H54 (cell line): ENCODE results near the gene SLC22A1.
"Not testable (repeated sequence)": the region's sequence is repeated elsewhere in the genome, so short reads cannot be mapped to it uniquely, and the experiment has no call there.

Experiments used
- DNase-seq: peaks from one replicate; pipeline ENCODE4 v3.0.0; 2011; ENCODE audit warnings: low spot score, mixed read lengths; ENCODE audit not compliant: insufficient read length
- FAIRE-seq: peaks from 3 replicates; lab custom pipeline; 2011; peaks lifted over from hg19 to GRCh38; lab: Jason Lieb, UNC
- POLR2A ChIP-seq: IDR thresholded peaks from 2 replicates; pipeline ENCODE4 v1.6.1; 2011; ENCODE audit warnings: low read depth, mild to moderate bottlenecking, low read length

Gene SLC22A1

DNA sequence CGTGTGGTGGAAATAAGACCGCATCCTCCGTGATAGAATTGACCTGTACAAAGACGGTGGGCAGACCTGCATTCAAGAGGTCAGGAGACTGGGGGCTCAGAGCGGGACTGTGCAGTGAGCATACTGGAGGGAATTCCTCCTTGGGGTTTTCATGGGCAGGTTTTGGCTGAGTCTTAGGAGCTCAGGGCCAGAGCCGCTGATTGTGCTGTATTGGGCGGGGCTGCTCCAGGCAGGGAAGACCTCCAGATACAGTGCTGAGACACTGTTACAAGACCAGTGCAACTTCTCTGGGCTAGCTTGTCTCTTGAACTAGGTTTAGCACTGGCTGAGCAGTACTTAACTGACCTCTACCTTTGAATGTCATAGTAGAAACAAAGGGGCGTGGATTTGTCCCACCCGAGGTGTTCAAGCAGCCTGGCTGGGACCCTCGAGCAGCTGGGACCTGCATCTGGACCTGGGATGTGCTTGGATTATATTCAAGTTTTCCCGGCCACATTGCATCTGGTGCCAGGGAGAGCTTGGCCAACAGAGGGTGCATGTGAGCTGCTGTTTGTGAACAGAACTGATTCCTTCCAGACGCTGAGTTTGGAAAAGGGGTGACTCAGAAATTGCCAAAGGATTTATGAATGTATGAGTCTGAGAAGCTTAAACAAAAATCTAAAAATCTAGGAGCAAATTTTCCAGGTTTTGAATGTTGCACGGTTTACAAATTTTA lies 33.4 kb upstream of the SLC22A1 start:
- FAIRE-seq (no peak), DNase-seq (peak; percentile 72)
- no peak for TF ChIP-seq POLR2A

DNA sequence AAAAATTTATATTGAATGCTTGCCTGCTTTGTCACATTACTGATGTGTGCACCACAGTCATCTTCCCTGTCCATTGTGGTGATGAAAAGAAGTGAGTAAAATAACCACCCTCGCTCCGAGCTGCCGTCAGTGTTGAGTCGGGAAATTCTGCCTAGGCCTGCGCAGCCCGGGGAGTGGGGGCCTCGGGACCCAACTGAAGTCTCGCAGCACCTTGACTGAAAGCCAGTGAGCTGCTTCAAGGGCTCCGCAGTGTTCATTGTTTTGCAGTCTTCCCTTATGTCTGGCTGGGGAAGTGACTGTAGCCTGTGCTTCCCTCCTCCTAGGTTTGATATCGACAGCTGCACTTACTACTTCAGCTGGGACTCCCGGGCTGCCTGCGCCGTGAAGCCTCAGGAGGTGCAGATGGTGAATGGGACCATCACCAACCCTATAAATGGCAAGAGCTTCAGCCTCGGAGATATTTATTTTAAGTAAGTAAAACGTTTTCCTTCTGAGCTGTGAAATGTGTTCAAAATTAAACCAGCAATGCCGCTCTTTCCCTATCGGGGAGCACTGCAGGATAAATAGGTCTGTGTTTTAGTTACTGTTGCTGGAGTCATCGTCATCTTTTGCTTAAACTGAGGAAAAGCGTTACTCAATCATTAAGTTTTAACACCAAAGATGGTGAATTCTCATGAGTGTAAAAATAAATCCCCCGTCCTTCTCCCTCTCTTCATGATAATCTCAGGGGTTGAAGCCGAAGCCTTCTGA lies 32.7 kb upstream of the SLC22A1 start:
- FAIRE-seq (no peak), DNase-seq (no peak)
- TF ChIP-seq POLR2A: no peak

DNA sequence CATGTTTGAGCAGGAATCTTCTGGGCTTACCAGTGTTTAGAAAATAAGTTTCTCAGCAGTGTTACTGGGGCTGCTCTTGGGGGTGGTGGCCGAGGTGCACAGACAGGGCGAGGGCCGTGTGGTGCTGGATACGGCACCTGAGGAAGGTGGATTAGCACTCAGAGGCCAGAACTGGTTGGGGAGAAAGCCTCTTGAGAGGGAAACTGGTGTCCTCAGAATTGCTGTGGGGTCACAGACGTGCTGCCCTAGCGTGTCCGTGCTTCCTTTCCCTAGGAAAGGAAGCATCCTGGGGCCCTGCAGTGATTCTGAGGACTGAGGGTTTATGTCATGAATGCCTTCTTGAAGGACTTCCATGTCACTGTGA lies 32.1 kb upstream of the SLC22A1 start:
- FAIRE-seq (no peak), DNase-seq (no peak)
- no peak for TF ChIP-seq POLR2A

DNA sequence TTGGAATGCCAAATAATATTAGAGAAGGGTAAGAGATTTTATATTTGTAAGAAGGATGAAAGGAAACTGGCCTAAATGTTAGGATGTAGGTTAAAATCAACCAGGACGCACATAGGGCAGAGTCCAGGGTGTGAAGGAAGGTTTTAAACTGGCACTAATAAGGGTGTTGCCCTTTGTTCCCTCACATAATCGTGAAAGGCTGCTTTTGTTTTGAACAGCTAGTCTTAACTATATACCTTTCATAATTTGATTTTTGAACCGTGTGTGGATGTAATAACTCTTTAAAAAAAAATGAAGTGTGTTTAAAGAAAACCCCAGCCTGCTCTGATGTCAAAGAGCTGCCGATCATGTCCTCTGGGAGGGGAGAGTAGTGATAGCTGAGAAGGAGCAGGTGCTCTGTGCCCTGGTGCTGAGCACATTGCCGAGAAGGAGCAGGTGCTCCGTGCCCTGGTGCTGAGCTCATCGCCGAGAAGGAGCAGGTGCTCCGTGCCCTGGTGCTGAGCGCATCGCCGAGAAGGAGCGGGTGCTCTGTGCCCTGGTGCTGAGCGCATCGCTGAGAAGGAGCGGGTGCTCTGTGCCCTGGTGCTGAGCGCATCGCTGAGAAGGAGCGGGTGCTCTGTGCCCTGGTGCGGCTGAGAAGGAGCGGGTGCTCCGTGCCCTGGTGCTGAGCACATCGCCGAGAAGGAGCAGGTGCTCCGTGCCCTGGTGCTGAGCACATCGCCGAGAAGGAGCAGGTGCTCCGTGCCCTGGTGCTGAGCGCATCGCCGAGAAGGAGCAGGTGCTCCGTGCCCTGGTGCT lies 31.0 kb upstream of the SLC22A1 start:
- DNase-seq, FAIRE-seq: not testable (repeated sequence)

DNA sequence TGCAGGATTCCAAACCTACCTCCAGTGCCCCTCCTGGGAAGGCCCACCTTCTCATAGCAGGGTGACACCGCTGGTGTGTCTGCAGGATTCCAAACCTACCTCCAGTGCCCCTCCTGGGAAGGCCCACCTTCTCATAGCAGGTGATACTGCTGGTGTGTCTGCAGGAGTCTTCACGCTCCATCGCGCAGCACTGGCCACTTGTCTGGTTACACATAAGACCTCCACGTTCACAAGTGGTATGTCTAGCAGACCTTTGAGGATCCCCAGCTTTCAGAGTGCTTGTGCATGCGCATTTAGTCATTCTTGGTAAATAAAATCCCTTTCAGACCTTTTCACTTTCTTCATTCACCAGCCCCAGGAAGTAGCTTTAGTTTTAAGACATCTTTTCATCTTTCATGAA lies 29.4 kb upstream of the SLC22A1 start:
- DNase-seq, FAIRE-seq: not testable (repeated sequence)

DNA sequence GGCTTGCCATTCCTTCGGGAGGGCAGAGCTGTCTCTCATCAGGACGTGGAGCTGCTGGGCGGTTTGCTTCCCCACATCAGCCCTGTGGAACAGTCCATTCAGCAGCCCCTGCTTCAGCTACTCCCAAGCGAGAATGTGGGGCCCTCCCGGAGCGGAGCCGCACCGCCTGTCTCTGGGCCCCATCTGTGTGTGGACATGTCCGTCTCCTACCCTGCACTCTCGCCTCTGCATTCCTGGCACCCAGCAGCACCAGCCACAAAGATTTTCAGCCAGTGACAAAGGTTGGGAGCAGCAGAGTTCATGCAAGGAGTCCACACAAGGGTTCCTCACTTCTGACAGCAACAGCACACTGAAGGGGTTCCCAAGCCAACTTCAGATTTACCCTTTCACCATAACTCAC lies 29.0 kb upstream of the SLC22A1 start:
- TF ChIP-seq POLR2A: no peak
- FAIRE-seq: no peak
- DNase-seq: no peak

DNA sequence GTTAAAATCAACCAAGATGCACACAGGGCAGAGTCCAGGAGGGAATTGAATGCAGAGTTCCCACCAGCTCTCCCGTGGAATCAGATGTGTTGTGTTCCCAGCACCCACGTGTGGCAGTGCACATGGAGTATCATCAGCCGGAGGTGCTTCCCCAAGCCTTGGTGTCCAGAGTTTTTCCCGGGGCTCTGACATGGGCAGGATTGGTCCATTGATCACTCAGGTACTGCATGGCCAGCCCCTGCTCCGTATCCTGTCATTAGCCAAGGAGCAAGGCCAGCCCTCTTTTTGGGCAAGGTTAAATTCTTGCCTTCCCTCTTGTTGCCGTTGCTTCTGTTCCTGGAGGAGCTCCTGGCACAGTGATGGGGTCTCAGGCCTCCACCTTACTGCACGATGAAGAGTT lies 28.6 kb upstream of the SLC22A1 start:
- no peak for FAIRE-seq
- TF ChIP-seq POLR2A: no peak
- no peak for DNase-seq

DNA sequence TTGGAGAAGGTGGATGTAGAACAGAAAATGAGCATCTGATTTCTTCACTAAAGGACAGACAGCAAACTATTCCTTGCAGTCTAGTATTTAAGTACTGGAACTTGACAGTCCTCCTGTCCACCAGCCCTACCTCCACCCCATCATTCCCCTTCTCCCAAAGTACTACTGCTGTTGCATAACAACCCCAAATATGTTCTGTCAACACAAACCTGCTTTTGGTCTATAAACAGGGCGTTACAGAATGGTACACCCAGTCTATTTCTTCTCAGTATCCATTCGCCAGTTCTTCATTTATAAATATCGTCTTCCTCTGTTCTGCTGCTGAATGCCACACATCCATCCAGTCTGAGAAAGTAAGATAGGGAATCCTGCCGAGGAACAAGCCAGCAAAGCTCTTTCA lies 27.7 kb upstream of the SLC22A1 start:
- FAIRE-seq (no peak), DNase-seq (no peak)
- no peak for TF ChIP-seq POLR2A

DNA sequence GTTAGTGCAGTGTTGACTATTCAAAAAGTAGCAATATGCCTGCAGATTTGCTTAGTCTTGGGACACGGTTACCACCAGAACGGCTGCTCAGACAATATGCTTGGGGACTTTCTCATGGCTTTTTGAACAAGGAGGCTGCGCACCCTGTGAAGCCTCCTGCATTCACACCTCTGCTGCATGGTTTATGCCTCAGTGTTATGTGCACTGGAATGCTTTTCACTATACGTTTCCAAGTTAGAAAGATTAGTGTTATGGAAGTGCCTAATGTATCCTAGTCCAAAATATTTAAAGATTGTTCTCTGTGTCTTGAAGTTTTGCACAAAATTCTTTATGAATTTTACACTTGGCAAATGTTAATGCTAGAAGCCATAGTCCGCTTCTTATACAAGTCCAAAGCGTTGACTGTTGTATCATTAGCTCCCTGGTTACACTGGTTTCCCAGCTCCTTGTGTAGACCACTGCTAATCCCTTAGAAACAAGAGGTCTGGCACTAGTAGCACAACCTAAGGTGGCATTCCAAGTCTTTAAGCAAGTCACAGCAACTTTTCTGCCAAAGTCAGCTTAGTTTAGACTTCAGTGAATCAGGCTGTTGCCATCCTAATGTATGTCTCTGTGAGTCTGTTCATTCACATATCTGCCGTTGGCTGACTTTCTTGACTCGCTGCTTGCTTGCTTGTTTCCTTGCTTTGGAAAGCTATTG lies 26.3 kb upstream of the SLC22A1 start:
- DNase-seq: no peak
- FAIRE-seq: no peak
- TF ChIP-seq POLR2A: no peak

DNA sequence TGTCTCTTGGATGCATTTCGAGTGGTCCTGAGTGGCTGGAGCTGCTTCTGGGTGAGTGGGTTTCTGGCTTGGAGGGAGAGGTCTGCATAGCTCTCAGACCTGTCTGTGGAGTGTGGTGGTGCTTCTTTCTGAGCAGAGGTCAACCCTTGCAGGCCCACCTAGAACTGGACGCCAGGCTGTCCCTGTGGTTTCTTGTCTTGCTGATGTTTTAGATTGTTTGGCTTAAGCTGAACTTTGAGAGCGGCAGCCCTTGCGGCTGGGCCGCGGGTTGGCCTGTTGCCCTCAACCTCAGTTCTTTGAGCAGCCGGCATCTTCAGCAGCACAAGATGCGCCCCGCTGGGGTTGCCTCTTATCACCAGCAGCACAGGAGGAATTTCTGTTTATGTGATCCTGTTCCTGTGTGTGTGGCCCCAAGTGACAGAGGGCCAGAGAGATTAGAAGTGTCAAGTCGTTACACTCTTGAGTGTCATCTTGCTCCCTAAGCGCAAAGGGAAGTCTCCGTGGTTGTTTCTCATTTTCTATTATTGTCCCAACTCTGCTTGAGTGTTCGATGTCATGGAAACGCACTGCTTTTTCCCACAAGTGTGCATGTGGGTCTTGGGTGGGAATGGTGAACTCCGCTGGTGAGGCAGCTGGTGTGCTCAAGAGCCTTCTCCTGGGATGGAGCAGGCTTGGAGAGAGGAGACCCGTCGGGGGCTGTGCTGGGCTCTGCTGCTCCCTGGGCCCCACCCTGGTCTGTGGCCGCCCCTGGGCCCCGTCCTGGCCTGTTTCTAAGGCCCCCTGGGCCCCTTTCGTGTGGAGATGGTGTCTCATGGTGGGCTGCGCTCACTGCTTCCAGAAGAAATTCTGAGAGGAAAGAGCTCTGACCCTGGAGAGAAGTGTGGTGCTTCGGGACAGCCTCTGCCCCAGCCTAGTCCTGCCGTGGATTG lies 20.1 kb upstream of the SLC22A1 start:
- no peak for TF ChIP-seq POLR2A
- FAIRE-seq (no peak), DNase-seq (no peak)

DNA sequence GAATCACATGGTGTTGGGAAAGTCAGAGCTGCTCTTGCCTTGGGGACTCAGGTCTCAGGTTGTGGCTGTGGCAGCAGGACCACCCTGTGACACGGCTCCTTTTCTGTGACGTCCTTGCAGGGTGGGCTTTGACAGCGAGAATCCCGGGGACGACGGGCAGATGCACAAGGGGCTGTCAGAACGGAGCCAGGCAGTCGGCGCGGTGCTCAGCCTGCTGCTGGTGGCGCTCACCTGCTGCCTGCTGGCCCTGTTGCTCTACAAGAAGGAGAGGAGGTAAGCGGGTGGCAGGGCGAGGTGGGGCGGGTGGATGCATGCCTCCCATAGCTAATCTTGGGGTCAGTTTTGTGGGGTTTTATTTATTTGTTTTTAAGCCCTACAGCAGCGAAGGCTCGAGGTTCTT lies 19.2 kb upstream of the SLC22A1 start:
- TF ChIP-seq POLR2A: no peak
- no peak for DNase-seq
- no peak for FAIRE-seq

DNA sequence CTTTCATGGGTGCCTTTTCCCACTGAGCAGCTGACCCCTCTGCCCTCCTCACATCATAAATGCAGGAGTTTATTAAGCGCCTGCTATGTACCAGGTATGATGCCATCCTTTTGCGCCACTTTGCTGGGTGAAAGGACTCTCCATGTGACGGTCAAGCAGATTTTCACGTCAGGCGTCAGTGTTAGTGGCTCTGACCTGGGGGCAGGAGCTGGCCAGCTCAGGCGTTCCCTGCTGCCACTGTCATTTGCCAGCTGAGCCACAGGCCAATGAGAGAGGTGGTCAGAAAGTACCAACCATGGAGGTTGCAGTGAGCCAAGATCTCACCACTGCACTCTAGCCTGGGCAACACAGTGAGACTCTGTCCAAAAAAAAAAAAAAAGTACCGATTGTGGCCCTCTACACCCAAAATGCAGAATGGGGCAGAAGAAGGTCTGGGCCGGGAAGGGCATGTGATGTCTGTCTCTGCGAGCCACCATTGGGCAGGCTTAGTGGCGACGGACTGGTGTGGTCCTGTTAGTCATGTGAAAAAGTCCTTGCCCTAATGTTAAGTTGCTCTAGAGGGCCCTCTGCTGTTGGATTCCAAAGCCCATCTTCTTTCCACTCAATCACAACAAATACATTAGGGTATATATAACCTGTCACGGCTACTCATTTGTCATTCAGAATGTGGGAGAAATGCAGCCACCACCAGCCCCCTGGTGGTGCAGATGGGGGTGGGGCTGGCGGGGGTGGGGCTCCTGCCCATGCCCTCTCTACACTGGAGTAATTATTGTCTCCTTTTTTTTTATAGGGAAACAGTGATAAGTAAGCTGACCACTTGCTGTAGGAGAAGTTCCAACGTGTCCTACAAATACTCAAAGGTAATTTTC lies 18.4 kb upstream of the SLC22A1 start:
- no peak for TF ChIP-seq POLR2A
- FAIRE-seq (no peak), DNase-seq (no peak)

DNA sequence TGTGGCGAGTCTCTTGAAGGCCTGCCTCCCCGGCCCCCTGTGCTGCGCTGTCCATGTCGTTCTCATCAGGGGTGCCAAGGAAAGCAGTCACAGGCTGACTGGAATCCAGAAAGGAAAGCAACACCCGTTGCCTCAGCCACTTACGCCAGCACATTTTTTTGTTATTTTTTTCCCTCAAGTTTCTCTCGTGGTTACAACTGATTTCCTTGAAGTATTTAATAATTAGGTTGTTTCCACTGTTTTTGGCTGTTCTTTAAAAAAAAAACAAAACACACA lies 17.9 kb upstream of the SLC22A1 start:
- DNase-seq (no peak), FAIRE-seq (no peak)
- TF ChIP-seq POLR2A: no peak
